NCI-H748 treated with DMSO at 0.1 percent for 48 hours (cell line): ENCODE measurements around the gene SPDEF.

Source experiments
- DNase-seq: peaks from one replicate; lab custom pipeline; 2025; lab: John Stamatoyannopoulos, UW

Gene SPDEF

DNA sequence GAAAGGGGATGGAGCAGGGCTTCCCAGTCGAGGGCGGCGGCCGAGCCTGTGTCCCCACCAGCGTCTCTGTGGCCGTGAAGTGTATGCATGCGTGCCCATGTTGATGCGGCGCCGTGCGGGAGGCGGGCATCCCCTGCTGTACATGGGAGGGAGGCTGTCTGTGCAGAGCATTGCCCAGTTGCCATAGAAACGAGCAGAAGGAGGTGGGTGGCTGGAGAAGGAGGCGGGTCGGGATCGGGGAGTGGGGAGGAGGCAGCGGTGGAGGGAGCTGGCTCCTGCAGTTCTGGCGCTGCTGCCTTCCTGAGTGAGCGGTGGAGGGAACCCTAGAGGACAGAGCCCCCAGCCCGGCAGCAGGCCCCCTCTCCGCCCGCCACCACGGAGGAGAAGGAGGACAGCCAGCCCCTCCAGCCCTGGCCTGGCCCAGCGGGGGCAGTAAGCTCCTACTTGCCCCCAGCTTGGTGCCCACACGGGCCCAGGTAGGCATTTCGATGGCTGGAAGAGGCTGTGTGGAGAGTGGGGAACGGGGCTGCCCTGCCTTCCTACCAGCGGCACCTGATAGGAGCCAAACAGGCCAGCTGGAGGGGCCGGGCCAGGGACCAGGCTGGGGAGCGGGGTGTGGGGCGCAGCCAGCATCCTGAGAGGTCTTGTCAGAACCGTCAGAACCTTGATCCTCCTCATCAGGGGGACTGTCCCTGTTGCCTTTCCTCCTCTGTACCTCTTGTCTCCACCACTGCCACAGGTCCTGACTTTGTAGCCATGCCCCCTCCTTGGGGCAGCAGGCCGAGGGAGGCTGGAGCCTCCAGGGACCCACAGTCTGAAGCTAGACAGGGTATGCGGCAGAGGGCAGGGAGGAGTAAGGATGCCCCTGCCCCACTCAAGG, 41.3 kb downstream of the SPDEF start:
- DNase-seq: no peak

GRCh38 chr6:34514112-34514511, 42.0 kb downstream of the SPDEF start:
- no peak for DNase-seq

DNA sequence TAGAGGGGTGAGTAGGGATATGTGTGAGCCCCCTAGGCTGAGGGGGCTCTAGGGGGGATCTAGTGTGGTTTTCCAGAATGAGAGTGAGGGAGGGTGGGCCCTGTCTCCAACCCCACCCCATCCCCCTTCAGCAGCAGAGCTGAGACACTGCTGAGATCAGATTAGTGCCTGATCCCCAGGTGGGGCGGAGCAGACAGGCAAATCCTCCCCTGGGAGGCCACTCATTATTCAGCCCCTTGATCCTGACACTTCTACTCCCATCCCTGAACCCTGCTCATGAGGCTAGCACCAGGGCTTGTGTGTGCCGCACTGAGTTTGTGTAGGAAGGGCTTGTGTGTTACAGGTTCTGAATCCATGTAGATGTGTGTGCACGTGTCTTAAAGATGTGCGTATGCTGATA, 42.5 kb downstream of the SPDEF start:
- DNase-seq: no peak

- no peak for DNase-seq
These were observed 43.4 kb downstream of the SPDEF start for GRCh38 chr6:34512738-34513115.

DNA sequence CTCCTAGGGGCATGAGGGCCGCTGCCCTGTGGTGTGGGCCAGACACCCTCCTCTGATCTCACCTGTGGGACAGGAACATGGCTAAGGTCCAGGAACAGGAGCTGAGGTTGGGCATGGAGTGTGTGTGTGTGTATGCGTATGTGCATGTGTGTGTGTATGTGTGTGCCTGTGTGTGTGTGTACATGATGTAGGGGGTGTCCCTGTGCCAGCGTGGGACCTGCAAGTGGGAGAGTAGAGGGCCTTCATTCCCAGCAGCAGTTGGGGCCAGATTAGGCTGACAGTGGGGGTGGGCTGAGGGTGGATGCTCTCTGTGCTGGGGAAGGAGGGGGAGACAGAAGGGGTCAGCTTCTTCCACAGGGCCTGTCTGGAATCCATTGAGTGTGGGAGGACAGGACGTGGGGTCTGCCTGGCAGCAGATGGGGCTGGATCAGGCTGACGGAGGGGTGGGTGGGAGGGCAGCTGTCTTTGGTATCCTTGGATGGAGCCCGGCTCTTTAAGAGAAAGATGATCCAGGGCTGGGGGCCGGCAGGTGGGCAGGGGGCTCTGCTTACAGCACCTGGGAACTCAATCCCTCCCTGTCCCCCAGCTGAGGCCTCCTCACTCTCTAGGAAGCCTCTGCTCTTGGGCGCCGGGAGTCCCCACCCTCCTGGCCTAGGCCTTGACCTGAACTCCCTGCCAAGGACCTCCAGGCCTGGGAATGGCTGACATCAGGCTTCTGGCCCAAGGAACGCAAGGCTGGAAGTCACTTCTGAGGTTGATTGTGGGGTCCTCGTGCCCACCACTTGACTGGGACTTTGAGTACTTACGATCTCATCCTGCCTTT, 44.0 kb downstream of the SPDEF start:
- DNase-seq: no peak

- DNase-seq: no peak
These were observed 44.8 kb downstream of the SPDEF start for GRCh38 chr6:34511214-34511914.

GRCh38 chr6:34510299-34510698, 45.8 kb downstream of the SPDEF start:
- no peak for DNase-seq

- DNase-seq: no peak
These were observed 46.3 kb downstream of the SPDEF start for GRCh38 chr6:34509782-34510181.

DNA sequence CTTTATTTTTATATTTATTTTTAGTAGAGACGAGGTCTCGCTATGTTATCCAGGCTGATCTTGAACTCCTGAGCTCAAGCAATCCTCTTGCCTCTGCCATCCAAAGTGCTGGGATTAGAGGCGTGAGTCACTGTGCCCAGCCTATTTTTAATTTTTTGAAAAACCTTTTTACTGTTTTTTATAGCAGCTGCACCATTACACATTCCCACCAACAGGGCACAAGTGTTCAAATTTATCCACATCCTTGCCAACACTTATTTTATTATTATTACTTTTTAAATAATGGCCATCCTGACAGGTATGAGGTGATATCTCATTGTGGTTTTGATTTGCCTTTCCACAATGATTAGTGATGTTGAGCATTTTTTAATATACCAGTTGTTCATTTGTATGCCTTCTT, 47.7 kb downstream of the SPDEF start:
- no peak for DNase-seq

DNA sequence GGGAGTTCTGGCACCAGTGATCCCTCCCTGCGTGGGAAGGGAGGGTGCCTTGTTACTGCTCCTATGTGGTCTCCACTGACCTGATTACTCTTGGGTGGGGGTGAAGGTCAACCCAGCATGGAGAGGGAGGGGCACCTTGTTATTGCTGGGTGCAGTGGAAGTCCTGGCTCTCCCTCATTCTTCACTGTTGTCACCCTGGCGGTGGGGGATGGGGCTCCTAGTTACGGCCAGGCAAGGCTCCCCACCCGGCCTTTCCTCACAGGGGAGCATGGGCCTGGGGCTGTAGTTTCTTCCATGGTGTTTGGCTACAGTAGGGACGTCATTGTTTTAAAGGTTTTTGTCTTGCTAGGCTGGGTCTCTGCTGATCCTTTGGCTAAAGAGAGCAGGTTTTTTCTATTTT, 49.4 kb downstream of the SPDEF start:
- DNase-seq: no peak

DNA sequence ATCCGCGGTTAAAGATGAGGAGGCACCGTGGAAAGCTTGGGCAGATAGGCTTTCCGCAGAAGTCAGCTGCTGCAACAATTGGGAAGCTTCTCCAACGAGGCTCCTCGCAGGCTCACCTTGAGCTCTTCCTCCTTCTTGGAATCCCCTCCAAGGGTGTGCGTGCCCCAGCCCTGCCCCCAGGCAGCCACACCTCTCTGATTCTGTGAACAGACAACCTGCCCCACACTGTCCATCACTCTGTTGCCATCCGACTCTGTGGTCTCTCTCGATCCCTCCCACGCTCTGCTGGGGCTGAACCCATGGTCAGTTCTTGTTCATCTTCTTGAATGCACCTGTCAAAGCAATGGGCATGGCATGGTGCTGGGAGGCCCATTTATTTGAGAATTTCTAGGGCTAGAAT, 58.7 kb downstream of the SPDEF start:
- no peak for DNase-seq

DNA sequence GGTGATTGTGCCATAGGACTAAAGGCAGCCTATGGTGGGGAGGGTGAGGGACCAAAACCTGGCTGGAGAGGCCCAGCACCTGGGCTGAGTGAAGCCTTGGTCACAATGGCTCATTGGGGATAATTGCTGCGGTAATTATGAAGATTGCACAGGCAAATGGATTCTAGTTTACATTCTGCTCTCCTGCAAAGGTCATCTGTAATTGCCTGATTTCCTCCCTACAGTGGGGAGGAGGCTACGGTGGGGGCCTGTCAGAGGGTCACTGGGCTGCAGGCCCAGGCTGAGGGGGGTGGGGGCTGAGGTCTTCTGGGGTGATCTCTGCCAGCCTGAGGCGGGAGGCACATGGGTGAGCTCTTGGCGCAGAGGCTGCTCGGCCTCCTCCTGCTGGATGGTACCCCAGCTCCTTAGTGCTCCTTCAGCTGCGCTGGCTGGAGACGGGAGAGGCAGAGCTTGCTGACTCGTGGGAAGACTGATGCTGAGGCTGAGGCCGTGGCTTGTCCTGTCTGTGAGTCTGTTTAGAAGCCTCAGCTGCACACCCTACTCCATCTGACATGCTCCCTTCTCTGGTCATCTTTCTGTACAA, 59.9 kb downstream of the SPDEF start:
- peak; percentile 97 for DNase-seq

GRCh38 chr6:34494973-34495372, 61.2 kb downstream of the SPDEF start:
- no peak for DNase-seq

DNA sequence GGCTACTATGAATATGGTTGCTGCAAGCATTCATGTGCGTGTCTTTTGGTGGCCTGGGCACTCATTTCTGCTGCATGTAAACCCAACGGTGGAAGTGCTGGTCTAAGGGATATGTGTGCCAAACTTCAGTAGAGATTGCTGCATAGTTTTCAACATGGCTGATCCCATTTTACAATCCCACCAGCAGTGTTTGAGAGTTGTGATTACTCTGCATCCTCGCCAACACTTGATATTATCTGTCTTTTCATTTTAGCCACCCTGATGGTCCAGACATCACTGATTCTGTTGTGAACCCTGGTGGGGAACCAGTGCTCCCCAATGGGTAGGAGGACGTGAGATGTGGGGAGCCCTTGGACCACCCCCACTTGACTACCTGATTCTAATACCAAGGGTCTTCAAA, 62.8 kb downstream of the SPDEF start:
- DNase-seq: no peak

- DNase-seq: no peak
These were observed 65.1 kb downstream of the SPDEF start for GRCh38 chr6:34491091-34491430.

DNA sequence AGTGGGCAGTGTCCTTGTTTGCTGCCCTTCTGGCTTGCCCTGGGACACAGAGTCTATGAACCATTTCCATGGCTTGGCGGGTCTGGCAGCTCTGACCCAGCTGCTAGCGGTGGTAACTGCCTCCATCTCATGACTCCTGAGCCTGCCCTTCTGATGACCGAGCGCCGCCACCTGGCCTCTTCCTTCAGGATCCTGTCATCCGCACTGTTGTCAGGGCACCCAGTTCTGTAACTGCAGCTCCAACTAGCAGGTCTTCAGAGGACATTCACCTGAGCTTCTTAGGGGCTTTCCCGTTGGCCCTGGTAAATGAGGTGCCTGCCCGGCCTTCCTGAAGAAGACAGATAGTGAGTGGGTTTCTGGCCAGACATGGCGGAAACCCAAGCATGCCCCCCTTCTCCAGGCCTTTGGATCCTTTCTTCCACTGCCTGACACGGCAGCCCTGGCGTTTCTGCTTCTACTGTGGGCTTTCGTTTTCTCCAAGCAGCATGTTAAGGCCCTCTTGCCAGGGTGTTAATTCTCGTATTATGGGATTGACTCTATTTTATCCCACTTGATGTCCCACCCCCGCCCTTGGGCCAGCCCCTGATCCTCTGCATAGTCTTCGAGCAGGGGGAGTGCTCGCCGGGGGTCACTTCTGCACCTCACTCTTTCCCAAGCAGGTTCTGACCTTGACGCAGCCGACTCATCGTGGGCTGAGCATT, 65.6 kb downstream of the SPDEF start:
- DNase-seq: no peak

GRCh38 chr6:34489207-34489805, 66.8 kb downstream of the SPDEF start:
- no peak for DNase-seq
